T-helper 2 cell (primary cell): ENCODE measurements around the gene MRPL50.
A peak's percentile ranks its signal among the peaks of the same experiment; 100 is the strongest.
"Not testable (repeated sequence)": the region's sequence is repeated elsewhere in the genome, so short reads cannot be mapped to it uniquely, and the experiment has no call there.

Source experiments
- DNase-seq, 5 experiments: peaks; one replicate each; pipeline versions ENCODE4 v3.0.0 to v3.0.0-alpha.2; 2012 to 2022

The MRPL50 gene

GRCh38 chr9:101417389-101417788, 19.0 kb upstream of the MRPL50 start:
- DNase-seq, result no peak

GRCh38 chr9:101415578-101415977, 17.2 kb upstream of the MRPL50 start:
- DNase-seq, result no peak

- DNase-seq, result no peak
Observed at GRCh38 chr9:101414839-101415238, 16.4 kb upstream of the MRPL50 start.

- DNase-seq, result peak in 1 of 5 experiments; percentile 8
Observed at GRCh38 chr9:101409079-101409477, 10.7 kb upstream of the MRPL50 start.

GRCh38 chr9:101408374-101409078, 10.1 kb upstream of the MRPL50 start:
- no peak for DNase-seq

- DNase-seq, result no peak
Observed at GRCh38 chr9:101403516-101404285, 5.3 kb upstream of the MRPL50 start.

- no peak for DNase-seq
Observed at GRCh38 chr9:101400120-101400519, 1.7 kb upstream of the MRPL50 start.

- peak in 1 of 5 experiments; percentile 28 for DNase-seq
Observed at GRCh38 chr9:101399643-101399970, 1.2 kb upstream of the MRPL50 start.

GRCh38 chr9:101398930-101399642, 668 bp upstream of the MRPL50 start:
- peak in 2 of 5 experiments; percentile 2 to 11 for DNase-seq

- no peak for DNase-seq
Observed at GRCh38 chr9:101397746-101398067, 711 bp downstream of the MRPL50 start.

- no peak for DNase-seq
Observed at GRCh38 chr9:101394687-101395086, 3.7 kb downstream of the MRPL50 start.

- DNase-seq, result no peak
Observed at GRCh38 chr9:101393135-101393534, 5.3 kb downstream of the MRPL50 start.

GRCh38 chr9:101388507-101388993, 9.9 kb downstream of the MRPL50 start:
- DNase-seq, result no peak

GRCh38 chr9:101387871-101388506, 10.4 kb downstream of the MRPL50 start:
- peak in 1 of 5 experiments; percentile 51 for DNase-seq

GRCh38 chr9:101384873-101385536, 13.4 kb downstream of the MRPL50 start, which contains the start of gene BAAT:
Gene BAAT, minus strand, starts transcription at chr9:101385006. Its CDS starts 13,602 bp downstream, at chr9:101371404.
- not testable (repeated sequence) for DNase-seq

GRCh38 chr9:101383361-101383760, 15.1 kb downstream of the MRPL50 start:
- DNase-seq, result no peak

- no peak for DNase-seq
Observed at GRCh38 chr9:101381833-101382342, 16.5 kb downstream of the MRPL50 start.

GRCh38 chr9:101381118-101381517, 17.3 kb downstream of the MRPL50 start:
- DNase-seq, result no peak

GRCh38 chr9:101380295-101380694, 18.1 kb downstream of the MRPL50 start:
- no peak for DNase-seq

GRCh38 chr9:101376111-101376848, 22.1 kb downstream of the MRPL50 start:
- no peak for DNase-seq

- no peak for DNase-seq
Observed at GRCh38 chr9:101375546-101375945, 22.9 kb downstream of the MRPL50 start.
